Adrenal gland (tissue), 12 donors: ENCODE data around the gene RND3. TPM values are rescaled to one million over a fixed set of nuclear protein-coding genes. Genes with fewer than 3 reads are reported as not detected.
A peak's percentile ranks its signal among the peaks of the same experiment; 100 is the strongest.

Source experiments
- DNase-seq, 7 donors: peaks; one replicate each; pipeline ENCODE4 v3.0.0-alpha.2; 2019 to 2020
- H3K27ac ChIP-seq, 5 donors: fragments of 200-600 bp; sonication (generic) in 4 of 5; 1 replicate in 3 of 5; 2 replicates in 2 of 5; pipeline versions ENCODE4 v1.5.1 to v1.8.0; 2016 to 2020; ENCODE audit warnings: mild to moderate bottlenecking in 1 of 5
- H3K27me3 ChIP-seq: fragments of 200-600 bp; 2 replicates; pipeline ENCODE4 v1.8.0; 2021
- H3K36me3 ChIP-seq, 2 donors: fragments of 200-600 bp; replicated peaks in 1 of 2; 1 replicate in 1 of 2; 2 replicates in 1 of 2; pipeline versions ENCODE4 v1.5.1 to v1.8.0; 2018 to 2022
- H3K4me1 ChIP-seq, 2 donors: fragments of 200-600 bp; replicated peaks in 1 of 2; 1 replicate in 1 of 2; 2 replicates in 1 of 2; pipeline versions ENCODE4 v1.5.1 to v1.8.0; 2018 to 2021
- H3K4me3 ChIP-seq, 4 donors: fragments of 200-600 bp; sonication (generic) in 3 of 4; one replicate each; pipeline ENCODE4 v1.5.1; 2016 to 2018
- H3K9me3 ChIP-seq, 3 donors: fragments of 200-600 bp; sonication (generic) in 1 of 3; replicated peaks in 1 of 3; 1 replicate in 2 of 3; 2 replicates in 1 of 3; pipeline versions ENCODE4 v1.5.1 to v1.8.0; 2016 to 2021
- POLR2A ChIP-seq, 2 donors: fragments of 450-650 bp; IDR thresholded peaks; one replicate each; pipeline ENCODE4 v1.6.1; 2017; ENCODE audit warnings: antibody characterized with exemption in 2 of 2, mild to moderate bottlenecking in 2 of 2, moderate library complexity in 1 of 2
- WGBS, 4 donors: extraction: QIAGEN DNeasy Blood & Tissue Kit in 2 of 4; methylation state at CpG; one replicate each; pipeline versions ENCODE4 v1.1.5 to v1.1.7; 2013 to 2017; 5-methylcytosine and 5-hydroxymethylcytosine counted together
- intact Hi-C, 2 donors: fragments of 100-400 bp; cut with DNase I; formaldehyde crosslinking; loops; one replicate each; pipeline versions ENCODE4 v1.14.1 to v1.15.0; 2022 to 2023
- polyA plus RNA-seq, 3 donors: library from polyadenylated mRNA; stranded (reverse); fragments of 200-250 nt in 2 of 3; fragments of 350-450 nt in 1 of 3; fragmentation: Illumina TruSeq in 1 of 3; extraction: RNeasy Lipid Tissue Mini Kit (QIAGEN cat#74804) in 1 of 3; gene quantifications; one replicate each; pipeline ENCODE4 v1.2.3, GENCODE V29; 2013 to 2014
- total RNA-seq, 9 donors: library from RNA; depleted of rRNA in 4 of 9; stranded (reverse); fragments of >200 nt in 4 of 9; fragments of 120-200 nt in 1 of 9; fragmentation: NEBNext Ultra II Directional in 1 of 9; extraction: Animal tissue kit (Norgen Biotek cat#: 25700) in 1 of 9; gene quantifications; one replicate each; pipeline versions ENCODE4 v1.1.0 to v1.2.4, GENCODE V29; 2013 to 2023
- TF ChIP-seq, protein P1 (sequence below), 6 experiments: fragments of 450-650 bp in 4 of 6; fragments of 200-600 bp in 2 of 6; sonication (generic) in 1 of 6; IDR thresholded peaks; 1 replicate in 5 of 6; 2 replicates in 1 of 6; pipeline versions ENCODE4 v1.5.1 to v1.8.0; 2016 to 2021; ENCODE audit warnings: antibody characterized with exemption in 6 of 6, mild to moderate bottlenecking in 2 of 6, moderate library complexity in 1 of 6
- donor health status: healthy with polysubstance abuse.
- donor health status: Bipolar disorder and iron deficiency.
- donor health status: DM: yes; HTN: yes; CAD: no.
- donor health status: DM: no; HTN: no; CAD: no.
- donor health status: DM: no; HTN: no; CAD: no.
- donor health status: DM: yes; HTN: yes; CAD: no.

RND3 gene
- total and polyA plus RNA-seq, 12 donors: 25.3 to 118 (median 52.4) TPM

DNA sequence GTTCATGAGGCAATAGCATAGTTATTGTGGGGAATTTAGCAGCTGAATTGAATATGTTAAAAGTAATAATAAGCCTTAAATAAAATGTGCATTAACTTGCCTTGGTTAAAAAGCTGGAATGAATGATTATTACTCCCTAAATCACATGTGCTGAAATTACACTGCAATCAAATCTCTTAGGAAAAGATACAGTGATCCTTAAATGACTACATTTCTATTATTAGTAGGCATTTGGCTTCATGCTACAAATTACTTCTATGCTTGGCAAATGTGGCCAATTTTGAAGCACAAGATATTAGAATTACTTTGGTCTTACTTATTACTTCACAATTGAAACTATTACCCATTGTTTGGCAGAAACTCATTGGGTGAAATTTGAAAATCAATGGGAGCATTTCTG is 5.4 kb downstream of the RND3 start:
- TF ChIP-seq, protein P1, sequence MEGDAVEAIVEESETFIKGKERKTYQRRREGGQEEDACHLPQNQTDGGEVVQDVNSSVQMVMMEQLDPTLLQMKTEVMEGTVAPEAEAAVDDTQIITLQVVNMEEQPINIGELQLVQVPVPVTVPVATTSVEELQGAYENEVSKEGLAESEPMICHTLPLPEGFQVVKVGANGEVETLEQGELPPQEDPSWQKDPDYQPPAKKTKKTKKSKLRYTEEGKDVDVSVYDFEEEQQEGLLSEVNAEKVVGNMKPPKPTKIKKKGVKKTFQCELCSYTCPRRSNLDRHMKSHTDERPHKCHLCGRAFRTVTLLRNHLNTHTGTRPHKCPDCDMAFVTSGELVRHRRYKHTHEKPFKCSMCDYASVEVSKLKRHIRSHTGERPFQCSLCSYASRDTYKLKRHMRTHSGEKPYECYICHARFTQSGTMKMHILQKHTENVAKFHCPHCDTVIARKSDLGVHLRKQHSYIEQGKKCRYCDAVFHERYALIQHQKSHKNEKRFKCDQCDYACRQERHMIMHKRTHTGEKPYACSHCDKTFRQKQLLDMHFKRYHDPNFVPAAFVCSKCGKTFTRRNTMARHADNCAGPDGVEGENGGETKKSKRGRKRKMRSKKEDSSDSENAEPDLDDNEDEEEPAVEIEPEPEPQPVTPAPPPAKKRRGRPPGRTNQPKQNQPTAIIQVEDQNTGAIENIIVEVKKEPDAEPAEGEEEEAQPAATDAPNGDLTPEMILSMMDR (IDR thresholded peaks at IDR 0.05): no peak
- no peak for TF ChIP-seq POLR2A (IDR thresholded peaks at IDR 0.05)
- H3K4me3 ChIP-seq: peak overlapping the region in 1 of 4 donors; percentile 21
- peak overlapping the region in 2 of 5 donors; percentile 9 to 46 for H3K27ac ChIP-seq
- no peaks in the 10 kb centered on the region for H3K27me3 ChIP-seq
- H3K4me1 ChIP-seq: peaks cover 35 to 74% of the 10 kb centered on the region in 2 donors
- intact Hi-C loops: no loop called here
- H3K9me3 ChIP-seq: no peaks in the 10 kb centered on the region
- H3K36me3 ChIP-seq: peaks cover 0 to 4% of the 10 kb centered on the region in 2 donors
- DNase-seq: no peak

DNA sequence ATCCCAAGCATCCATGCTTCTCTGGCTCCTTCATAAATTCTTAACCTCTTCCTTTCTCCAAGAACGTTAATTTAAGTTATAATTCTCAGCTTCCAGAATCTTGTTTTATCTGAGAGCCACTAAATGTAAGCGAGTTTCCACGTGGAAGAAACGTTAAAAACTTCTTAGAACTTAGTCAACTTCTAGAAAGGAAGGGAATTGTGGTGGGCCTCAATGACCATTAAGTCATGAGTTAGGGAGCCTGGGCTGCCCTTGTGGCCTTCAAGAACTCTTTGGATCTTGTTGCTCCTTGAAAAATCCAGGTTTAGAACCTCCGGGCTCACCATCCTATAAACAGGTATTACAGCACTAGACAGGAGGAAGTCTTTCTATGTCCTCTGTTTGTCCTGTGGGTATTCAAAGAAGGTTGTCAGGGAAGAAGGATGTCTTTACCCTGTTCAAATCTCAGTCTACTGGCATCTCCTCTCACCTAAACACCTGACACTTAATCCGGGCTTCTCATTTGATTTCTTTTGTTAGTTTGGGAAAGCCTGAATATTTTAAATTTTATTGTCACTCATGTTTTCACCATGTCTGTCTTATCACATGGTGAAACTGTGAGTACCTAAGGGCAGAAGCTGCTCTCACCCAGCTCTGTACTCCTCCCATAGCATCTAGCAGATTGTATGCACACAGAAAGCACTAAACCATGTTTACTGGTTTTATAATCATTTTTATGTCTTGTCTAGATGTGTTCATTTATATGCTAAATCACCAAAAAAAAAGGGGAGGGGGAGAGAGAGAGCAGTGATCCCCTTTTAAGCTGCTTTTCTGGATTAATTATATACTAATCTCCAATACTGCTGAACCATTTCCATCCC is 6.3 kb downstream of the RND3 start:
- no peak for DNase-seq
- Histone ChIP-seq H3K4me1 (peaks cover 39 to 82% of the 10 kb centered on the region in 2 donors), H3K27me3 (no peaks in the 10 kb centered on the region), H3K4me3 (no peak overlapping the region), H3K9me3 (no peaks in the 10 kb centered on the region), H3K27ac (peak overlapping the region in 2 of 5 donors; percentile 9 to 26), H3K36me3 (peaks cover 0 to 4% of the 10 kb centered on the region in 2 donors)
- intact Hi-C loops: no loop called here
- no peak for TF ChIP-seq POLR2A (IDR thresholded peaks at IDR 0.05)
- TF ChIP-seq, protein P1 (IDR thresholded peaks at IDR 0.05): no peak
- 82 to 88% (median 84%) methylated on average over 6 of the region's 6 CpGs for WGBS, 4 donors

DNA sequence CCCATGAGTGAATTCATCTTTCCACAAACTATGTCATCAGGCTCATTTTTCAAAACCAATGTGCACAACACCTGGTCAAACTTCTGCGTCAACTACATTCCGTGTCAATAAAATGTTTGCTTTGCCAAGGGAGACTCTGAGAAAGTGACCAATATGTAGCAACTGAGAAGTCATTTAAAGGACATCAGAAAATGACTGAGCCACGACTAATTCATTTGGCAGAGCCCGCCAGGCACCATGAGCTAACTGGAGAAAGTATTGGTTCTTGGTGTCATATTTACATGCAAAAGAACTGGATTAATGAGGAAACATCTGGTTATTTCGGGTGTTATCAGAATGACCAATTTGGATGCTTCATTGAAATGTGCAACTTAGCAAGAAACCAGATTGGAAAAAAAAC is 7.2 kb downstream of the RND3 start:
- H3K9me3 ChIP-seq: no peaks in the 10 kb centered on the region
- H3K4me3 ChIP-seq: no peak overlapping the region
- 46 to 82% (median 80%) methylated on average over 5 of the region's 5 CpGs for WGBS, 4 donors
- peaks cover 0 to 4% of the 10 kb centered on the region in 2 donors for H3K36me3 ChIP-seq
- H3K27ac ChIP-seq: peak overlapping the region in 2 of 5 donors; percentile 2 to 59
- peak in 1 of 7 donors; percentile 58 for DNase-seq
- TF ChIP-seq POLR2A (IDR thresholded peaks at IDR 0.05): no peak
- TF ChIP-seq, protein P1 (IDR thresholded peaks at IDR 0.05): no peak
- H3K4me1 ChIP-seq: peaks cover 41 to 92% of the 10 kb centered on the region in 2 donors
- intact Hi-C loops: no loop called here
- H3K27me3 ChIP-seq: no peaks in the 10 kb centered on the region

DNA sequence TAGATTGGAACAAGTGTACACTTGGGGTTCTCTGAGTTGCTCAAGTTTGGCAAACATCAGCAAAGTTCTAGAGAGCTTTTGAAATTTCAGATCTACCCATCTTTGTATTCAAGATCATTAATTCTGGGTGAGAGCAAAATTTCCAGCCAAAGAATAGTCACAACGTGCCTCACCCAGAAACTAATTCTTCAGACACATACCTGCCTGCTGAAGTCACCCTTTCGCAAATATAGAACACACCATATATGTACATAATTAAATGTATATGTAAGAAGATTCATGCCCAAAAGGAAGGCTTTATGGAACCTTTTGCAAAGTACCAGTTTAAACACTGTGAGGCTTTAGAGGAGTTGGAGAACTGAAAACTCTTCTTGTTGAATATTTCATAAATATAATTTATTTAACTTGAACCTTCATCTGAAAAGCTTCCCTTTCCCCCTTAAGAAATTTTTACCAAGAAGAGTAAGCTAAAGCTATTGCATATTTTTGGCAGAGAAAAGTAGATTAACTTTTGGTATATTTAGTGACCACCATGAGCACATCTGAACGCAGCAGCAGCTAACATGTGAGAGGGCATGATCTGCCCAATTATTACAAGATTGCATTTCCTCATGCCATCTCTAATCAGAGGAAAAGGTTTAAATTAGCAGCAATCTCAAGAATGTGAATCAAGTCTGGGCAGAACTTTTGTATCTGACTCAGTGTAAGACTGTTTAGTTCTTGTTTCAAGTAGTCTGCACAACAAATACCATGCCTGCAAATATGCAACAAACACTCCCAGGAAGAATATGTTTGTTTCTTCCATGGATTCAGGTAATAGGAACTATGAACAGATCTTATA is 8.2 kb downstream of the RND3 start:
- Histone ChIP-seq H3K9me3 (no peaks in the 10 kb centered on the region), H3K4me1 (peaks cover 32 to 95% of the 10 kb centered on the region in 2 donors), H3K4me3 (no peak overlapping the region), H3K36me3 (peaks cover 0 to 6% of the 10 kb centered on the region in 2 donors), H3K27me3 (no peaks in the 10 kb centered on the region), H3K27ac (peak overlapping the region in 2 of 5 donors; percentile 2 to 59)
- no peak for DNase-seq
- TF ChIP-seq POLR2A (IDR thresholded peaks at IDR 0.05): no peak
- TF ChIP-seq, protein P1 (IDR thresholded peaks at IDR 0.05): no peak
- intact Hi-C loops: loop anchor here in 1 of 2 donors (10.0 kb wide), 2 partner anchors 444 to 674 kb away; no protein-coding TSS in a partner anchor
- WGBS, 4 donors: 62 to 81% (median 74%) methylated on average over 3 of the region's 3 CpGs
